Uterus (tissue), 2 donors: ENCODE measurements around the gene CBLB.

Experiments used
- POLR2A ChIP-seq, 2 donors: fragments of 450-650 bp; IDR thresholded peaks; one replicate each; pipeline ENCODE4 v1.6.1; 2016; ENCODE audit warnings: antibody characterized with exemption in 2 of 2, mild to moderate bottlenecking in 1 of 2, moderate library complexity in 1 of 2
- TF ChIP-seq, protein P1 (sequence below), 4 experiments: fragments of 200-600 bp in 2 of 4; fragments of 450-650 bp in 2 of 4; sonication (generic) in 2 of 4; IDR thresholded peaks; one replicate each; pipeline ENCODE4 v1.5.1; 2016 to 2019; ENCODE audit warnings: antibody characterized with exemption in 4 of 4, mild to moderate bottlenecking in 2 of 4, moderate library complexity in 1 of 4

DNA sequence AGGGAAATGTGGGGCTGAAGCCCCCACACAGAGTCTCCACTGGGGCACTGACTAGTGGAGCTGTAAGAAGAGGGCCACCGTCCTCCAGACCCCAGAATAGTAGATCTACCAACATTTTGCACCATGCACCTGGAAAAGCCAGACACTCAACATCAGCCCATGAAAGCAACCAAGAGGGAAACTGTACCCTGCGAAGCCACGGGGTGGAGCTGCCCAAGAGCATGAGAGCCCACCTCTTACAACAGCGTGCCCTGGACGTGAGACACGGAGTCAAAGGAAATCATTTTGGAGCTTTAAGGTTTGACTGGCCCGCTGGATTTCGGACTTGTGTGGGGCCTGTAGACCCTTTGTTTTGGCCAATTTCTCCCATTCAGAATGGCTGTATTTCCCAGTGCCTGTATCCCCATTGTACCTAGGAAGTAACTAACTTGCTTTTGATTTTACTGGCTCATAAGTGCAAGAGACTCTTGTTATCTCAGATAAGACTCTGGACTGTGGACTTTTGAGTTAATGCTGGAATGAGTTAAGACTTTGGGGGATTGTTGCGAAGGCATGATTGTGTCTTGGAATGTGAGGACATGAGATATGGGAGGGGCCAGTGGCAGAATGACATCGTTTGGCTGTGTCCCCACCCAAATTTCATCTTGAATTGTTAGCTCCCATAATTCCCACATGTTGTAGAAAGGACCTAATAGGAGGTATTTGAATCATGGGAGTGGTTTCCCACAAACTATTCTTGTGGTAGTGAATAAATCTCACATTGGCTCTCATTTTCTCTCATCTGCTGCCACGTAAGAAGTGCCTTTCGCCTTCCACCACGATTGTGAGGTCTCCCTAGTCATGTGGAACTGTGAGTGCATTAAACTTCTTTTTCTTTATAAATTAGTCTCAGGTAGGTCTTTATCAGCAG lies 105.8 kb downstream of the CBLB start:
- TF ChIP-seq POLR2A (IDR thresholded peaks at IDR 0.05): no peak
- TF ChIP-seq, protein P1, sequence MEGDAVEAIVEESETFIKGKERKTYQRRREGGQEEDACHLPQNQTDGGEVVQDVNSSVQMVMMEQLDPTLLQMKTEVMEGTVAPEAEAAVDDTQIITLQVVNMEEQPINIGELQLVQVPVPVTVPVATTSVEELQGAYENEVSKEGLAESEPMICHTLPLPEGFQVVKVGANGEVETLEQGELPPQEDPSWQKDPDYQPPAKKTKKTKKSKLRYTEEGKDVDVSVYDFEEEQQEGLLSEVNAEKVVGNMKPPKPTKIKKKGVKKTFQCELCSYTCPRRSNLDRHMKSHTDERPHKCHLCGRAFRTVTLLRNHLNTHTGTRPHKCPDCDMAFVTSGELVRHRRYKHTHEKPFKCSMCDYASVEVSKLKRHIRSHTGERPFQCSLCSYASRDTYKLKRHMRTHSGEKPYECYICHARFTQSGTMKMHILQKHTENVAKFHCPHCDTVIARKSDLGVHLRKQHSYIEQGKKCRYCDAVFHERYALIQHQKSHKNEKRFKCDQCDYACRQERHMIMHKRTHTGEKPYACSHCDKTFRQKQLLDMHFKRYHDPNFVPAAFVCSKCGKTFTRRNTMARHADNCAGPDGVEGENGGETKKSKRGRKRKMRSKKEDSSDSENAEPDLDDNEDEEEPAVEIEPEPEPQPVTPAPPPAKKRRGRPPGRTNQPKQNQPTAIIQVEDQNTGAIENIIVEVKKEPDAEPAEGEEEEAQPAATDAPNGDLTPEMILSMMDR (IDR thresholded peaks at IDR 0.05): no peak
